Osteoblast (primary cell): ENCODE results near the gene MRPL9. TPM values are rescaled to one million over a fixed set of nuclear protein-coding genes. Genes with fewer than 3 reads are reported as not detected.

Experiments used
- DNase-seq: peaks from one replicate; pipeline ENCODE4 v3.0.0; 2011; ENCODE audit warnings: low spot score, mixed read lengths; ENCODE audit not compliant: insufficient read length; ENCODE audit errors: missing footprints
- H2AFZ ChIP-seq: 2 replicates; pipeline ENCODE4 v1.6.0; 2011; ENCODE audit warnings: mild to moderate bottlenecking, low read length
- H3K27ac ChIP-seq: 2 replicates; pipeline ENCODE4 v1.5.1; 2011; ENCODE audit warnings: mild to moderate bottlenecking, low read depth, low read length, moderate library complexity
- H3K27me3 ChIP-seq: 2 replicates; pipeline ENCODE4 v1.6.0; 2012; ENCODE audit warnings: mild to moderate bottlenecking, control low read depth, inconsistent platforms, low read length, moderate library complexity; ENCODE audit not compliant: insufficient read depth
- H3K36me3 ChIP-seq: 2 replicates; pipeline ENCODE4 v1.5.1; 2011; ENCODE audit warnings: mild to moderate bottlenecking, low read length, control low read depth, moderate library complexity; ENCODE audit not compliant: insufficient read depth
- H3K4me1 ChIP-seq: 2 replicates; pipeline ENCODE4 v1.5.1; 2011; ENCODE audit warnings: mild to moderate bottlenecking, low read length, control low read depth, moderate library complexity; ENCODE audit not compliant: insufficient read depth
- H3K4me2 ChIP-seq: 2 replicates; pipeline ENCODE4 v1.6.0; 2011; ENCODE audit warnings: mild to moderate bottlenecking, low read length; ENCODE audit not compliant: insufficient read depth
- H3K4me3 ChIP-seq: fragments of 200-600 bp; sonication (generic); 3 replicates; pipeline ENCODE4 v1.5.1; 2012; ENCODE audit warnings: mild to moderate bottlenecking, low read length, inconsistent platforms; ENCODE audit not compliant: insufficient read depth
- H3K79me2 ChIP-seq: 2 replicates; pipeline ENCODE4 v1.6.0; 2012; ENCODE audit warnings: mild to moderate bottlenecking, low read length, control low read depth, inconsistent platforms; ENCODE audit not compliant: insufficient read depth
- H3K9me3 ChIP-seq: 2 replicates; pipeline ENCODE4 v1.5.1; 2011; ENCODE audit warnings: low read depth, low read length, control low read depth
- H4K20me1 ChIP-seq: 2 replicates; pipeline ENCODE4 v1.6.0; 2012; ENCODE audit warnings: mild to moderate bottlenecking, low read length, control low read depth; ENCODE audit not compliant: insufficient read depth
- CTCF ChIP-seq: IDR thresholded peaks from 2 replicates; pipeline ENCODE4 v1.5.1; 2011; ENCODE audit warnings: mild to moderate bottlenecking, low read depth, low read length, moderate library complexity; ENCODE audit errors: extremely low read depth
- total RNA-seq: library from RNA; depleted of rRNA; stranded (reverse); fragments of >200 nt; gene quantifications from 2 replicates; pipeline ENCODE4 v1.2.3, GENCODE V29; 2012

The MRPL9 gene
- total RNA-seq, 1 donor: 73.8 TPM

- H3K4me1 ChIP-seq: peaks cover 15% of the 10 kb centered on the region
- no peak overlapping the region for H2AFZ ChIP-seq
- H4K20me1 ChIP-seq: no peaks in the 10 kb centered on the region
- H3K9me3 ChIP-seq: no peaks in the 10 kb centered on the region
- no peak overlapping the region for H3K4me3 ChIP-seq
- no peak overlapping the region for H3K4me2 ChIP-seq
- peaks cover 4% of the 10 kb centered on the region for H3K79me2 ChIP-seq
- peaks cover 45% of the 10 kb centered on the region for H3K36me3 ChIP-seq
- no peak overlapping the region for H3K27ac ChIP-seq
- DNase-seq: peak; percentile 38
- H3K27me3 ChIP-seq: no peaks in the 10 kb centered on the region
- TF ChIP-seq CTCF: no peak
Measured at GRCh38 chr1:151760597-151761385, 2.5 kb downstream of the MRPL9 start.

- Histone ChIP-seq H3K36me3 (peaks cover 45% of the 10 kb centered on the region), H3K4me1 (peaks cover 13% of the 10 kb centered on the region), H3K9me3 (no peaks in the 10 kb centered on the region), H3K4me3 (no peak overlapping the region), H3K79me2 (peaks cover 3% of the 10 kb centered on the region), H4K20me1 (no peaks in the 10 kb centered on the region), H2AFZ (no peak overlapping the region), H3K4me2 (no peak overlapping the region), H3K27ac (no peak overlapping the region), H3K27me3 (no peaks in the 10 kb centered on the region)
- no peak for TF ChIP-seq CTCF
- no peak for DNase-seq
Measured at GRCh38 chr1:151759241-151759640, 4.1 kb downstream of the MRPL9 start.

- Histone ChIP-seq H3K4me3 (no peak overlapping the region), H3K27me3 (no peaks in the 10 kb centered on the region), H3K27ac (no peak overlapping the region), H3K4me1 (peaks cover 4% of the 10 kb centered on the region), H3K9me3 (no peaks in the 10 kb centered on the region), H3K79me2 (no peaks in the 10 kb centered on the region), H2AFZ (no peak overlapping the region), H3K4me2 (no peak overlapping the region), H4K20me1 (no peaks in the 10 kb centered on the region), H3K36me3 (peaks cover 35% of the 10 kb centered on the region)
- TF ChIP-seq CTCF: no peak
- peak; percentile 71 for DNase-seq
Measured at GRCh38 chr1:151756291-151756690, 7.0 kb downstream of the MRPL9 start.

- H3K9me3 ChIP-seq: peaks cover 7% of the 10 kb centered on the region
Measured at GRCh38 chr1:151741516-151741915, 21.8 kb downstream of the MRPL9 start.

More at GRCh38 chr1:151741516-151741915, 21.8 kb downstream of the MRPL9 start:
- Histone ChIP-seq H3K27me3 (peaks cover 42% of the 10 kb centered on the region), H3K36me3 (no peaks in the 10 kb centered on the region), H4K20me1 (no peaks in the 10 kb centered on the region), H3K27ac (no peak overlapping the region), H3K4me2 (no peak overlapping the region), H3K4me3 (no peak overlapping the region), H3K79me2 (no peaks in the 10 kb centered on the region), H3K4me1 (no peaks in the 10 kb centered on the region), H2AFZ (no peak overlapping the region)
- TF ChIP-seq CTCF: no peak
- DNase-seq: no peak
